NCI-H2081 (cell line): ENCODE results near the gene TTC13.
"Not testable (repeated sequence)": the region's sequence is repeated elsewhere in the genome, so short reads cannot be mapped to it uniquely, and the experiment has no call there.

Experiments used
- DNase-seq, 2 experiments: peaks; one replicate each; lab custom pipeline; 2025; lab: John Stamatoyannopoulos, UW

Gene TTC13

GRCh38 chr1:230992100-230992774 is 13.6 kb upstream of the TTC13 start:
- peak in 1 of 2 experiments; percentile 3 for DNase-seq

- no peak for DNase-seq
These were observed 8.8 kb upstream of the TTC13 start for GRCh38 chr1:230987448-230987847.

GRCh38 chr1:230986976-230987375 is 8.3 kb upstream of the TTC13 start:
- no peak for DNase-seq

GRCh38 chr1:230985711-230986110 is 7.0 kb upstream of the TTC13 start:
- DNase-seq, result no peak

GRCh38 chr1:230984622-230985515 is 6.2 kb upstream of the TTC13 start:
- not testable (repeated sequence) for DNase-seq

GRCh38 chr1:230983811-230984210 is 5.2 kb upstream of the TTC13 start:
- no peak for DNase-seq

- no peak for DNase-seq
These were observed 4.0 kb upstream of the TTC13 start for GRCh38 chr1:230982696-230983095.

GRCh38 chr1:230979952-230980351 is 1.3 kb upstream of the TTC13 start:
- DNase-seq, result no peak

GRCh38 chr1:230979389-230979716 is 692 bp upstream of the TTC13 start:
- no peak for DNase-seq

- DNase-seq, result peak; percentile 71 to 78
These were observed 735 bp downstream of the TTC13 start for GRCh38 chr1:230977761-230978490.

- DNase-seq, result no peak
These were observed 1.6 kb downstream of the TTC13 start for GRCh38 chr1:230976825-230977747.

GRCh38 chr1:230976360-230976759 is 2.3 kb downstream of the TTC13 start:
- DNase-seq, result no peak

GRCh38 chr1:230975636-230976035 is 3.0 kb downstream of the TTC13 start:
- no peak for DNase-seq

- DNase-seq, result no peak
These were observed 5.8 kb downstream of the TTC13 start for GRCh38 chr1:230972855-230973271.

GRCh38 chr1:230971771-230972170 is 6.9 kb downstream of the TTC13 start:
- DNase-seq, result no peak

- no peak for DNase-seq
These were observed 8.2 kb downstream of the TTC13 start for GRCh38 chr1:230970432-230970831.

GRCh38 chr1:230966358-230966873 is 12.2 kb downstream of the TTC13 start:
- DNase-seq, result no peak

- DNase-seq, result no peak
These were observed 13.1 kb downstream of the TTC13 start for GRCh38 chr1:230965535-230965934.

GRCh38 chr1:230964896-230965295 is 13.8 kb downstream of the TTC13 start:
- no peak for DNase-seq

GRCh38 chr1:230958370-230958769 is 20.3 kb downstream of the TTC13 start:
- DNase-seq, result no peak

- DNase-seq, result no peak
These were observed 21.1 kb downstream of the TTC13 start for GRCh38 chr1:230957580-230957989.
